Hematopoietic multipotent progenitor cell treated with erythropoietin and hydrocortisone succinate and interleukin-3 and kit ligand, for 15 days (in vitro differentiated cells): ENCODE measurements around the gene GHRH.

Source experiments
- DNase-seq: peaks from one replicate; pipeline ENCODE4 v3.0.0-alpha.2; 2015; ENCODE audit warnings: low spot score

The GHRH gene

GRCh38 chr20:37290158-37290810 is 28.7 kb upstream of the GHRH start:
- DNase-seq: no peak

- DNase-seq: no peak
Observed at GRCh38 chr20:37288091-37288490, 26.5 kb upstream of the GHRH start.

- no peak for DNase-seq
Observed at GRCh38 chr20:37285664-37286374, 24.2 kb upstream of the GHRH start.

GRCh38 chr20:37284691-37285161 is 23.1 kb upstream of the GHRH start:
- DNase-seq: no peak

- DNase-seq: no peak
Observed at GRCh38 chr20:37283530-37284195, 22.0 kb upstream of the GHRH start.

- no peak for DNase-seq
Observed at GRCh38 chr20:37282556-37282955, 20.9 kb upstream of the GHRH start.

GRCh38 chr20:37280403-37280802 is 18.8 kb upstream of the GHRH start:
- DNase-seq: no peak

GRCh38 chr20:37279820-37280219 is 18.2 kb upstream of the GHRH start:
- no peak for DNase-seq

- DNase-seq: no peak
Observed at GRCh38 chr20:37278966-37279590, 17.5 kb upstream of the GHRH start.

GRCh38 chr20:37277253-37277593 is 15.6 kb upstream of the GHRH start:
- DNase-seq: no peak

GRCh38 chr20:37276494-37277252 is 15.1 kb upstream of the GHRH start:
- DNase-seq: no peak

- DNase-seq: no peak
Observed at GRCh38 chr20:37274851-37275524, 13.4 kb upstream of the GHRH start.

GRCh38 chr20:37273988-37274387 is 12.4 kb upstream of the GHRH start:
- DNase-seq: no peak

GRCh38 chr20:37271421-37271768 is 9.8 kb upstream of the GHRH start:
- DNase-seq: no peak

GRCh38 chr20:37270576-37271420 is 9.2 kb upstream of the GHRH start:
- DNase-seq: no peak

GRCh38 chr20:37267667-37268313 is 6.2 kb upstream of the GHRH start:
- DNase-seq: no peak

- no peak for DNase-seq
Observed at GRCh38 chr20:37266940-37267666, 5.5 kb upstream of the GHRH start.

GRCh38 chr20:37265152-37265551 is 3.5 kb upstream of the GHRH start:
- DNase-seq: no peak

- DNase-seq: no peak
Observed at GRCh38 chr20:37263686-37264085, 2.1 kb upstream of the GHRH start.
